ENCODE data around the gene MMP10. TPM values are rescaled to one million over a fixed set of nuclear protein-coding genes. Genes with fewer than 3 reads are reported as not detected.

MMP10 gene
- total and polyA plus RNA-seq, 2 experiments from 2014 or later: 0.10 TPM; not detected in 1

DNA sequence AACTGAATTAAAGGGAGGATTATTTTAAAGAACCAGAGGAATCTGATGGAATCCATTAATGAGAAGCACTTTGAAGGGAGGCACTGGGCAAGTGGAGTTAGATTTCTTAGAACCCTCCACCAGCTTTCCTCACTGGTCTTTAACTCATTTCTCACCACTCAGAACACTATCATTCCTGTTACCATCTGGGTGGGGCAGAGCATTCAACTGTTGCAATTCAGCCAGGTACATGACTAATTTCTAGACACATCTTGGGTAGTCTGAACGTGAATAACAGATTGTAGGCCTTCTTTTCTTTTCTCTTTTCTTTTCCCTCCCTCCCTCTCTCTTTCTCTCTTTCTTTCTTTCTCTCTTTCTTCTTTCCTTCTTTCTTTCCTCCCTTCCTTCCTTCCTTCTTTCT, 33.1 kb upstream of the MMP10 start (continued):
- TF ChIP-seq, protein P1, sequence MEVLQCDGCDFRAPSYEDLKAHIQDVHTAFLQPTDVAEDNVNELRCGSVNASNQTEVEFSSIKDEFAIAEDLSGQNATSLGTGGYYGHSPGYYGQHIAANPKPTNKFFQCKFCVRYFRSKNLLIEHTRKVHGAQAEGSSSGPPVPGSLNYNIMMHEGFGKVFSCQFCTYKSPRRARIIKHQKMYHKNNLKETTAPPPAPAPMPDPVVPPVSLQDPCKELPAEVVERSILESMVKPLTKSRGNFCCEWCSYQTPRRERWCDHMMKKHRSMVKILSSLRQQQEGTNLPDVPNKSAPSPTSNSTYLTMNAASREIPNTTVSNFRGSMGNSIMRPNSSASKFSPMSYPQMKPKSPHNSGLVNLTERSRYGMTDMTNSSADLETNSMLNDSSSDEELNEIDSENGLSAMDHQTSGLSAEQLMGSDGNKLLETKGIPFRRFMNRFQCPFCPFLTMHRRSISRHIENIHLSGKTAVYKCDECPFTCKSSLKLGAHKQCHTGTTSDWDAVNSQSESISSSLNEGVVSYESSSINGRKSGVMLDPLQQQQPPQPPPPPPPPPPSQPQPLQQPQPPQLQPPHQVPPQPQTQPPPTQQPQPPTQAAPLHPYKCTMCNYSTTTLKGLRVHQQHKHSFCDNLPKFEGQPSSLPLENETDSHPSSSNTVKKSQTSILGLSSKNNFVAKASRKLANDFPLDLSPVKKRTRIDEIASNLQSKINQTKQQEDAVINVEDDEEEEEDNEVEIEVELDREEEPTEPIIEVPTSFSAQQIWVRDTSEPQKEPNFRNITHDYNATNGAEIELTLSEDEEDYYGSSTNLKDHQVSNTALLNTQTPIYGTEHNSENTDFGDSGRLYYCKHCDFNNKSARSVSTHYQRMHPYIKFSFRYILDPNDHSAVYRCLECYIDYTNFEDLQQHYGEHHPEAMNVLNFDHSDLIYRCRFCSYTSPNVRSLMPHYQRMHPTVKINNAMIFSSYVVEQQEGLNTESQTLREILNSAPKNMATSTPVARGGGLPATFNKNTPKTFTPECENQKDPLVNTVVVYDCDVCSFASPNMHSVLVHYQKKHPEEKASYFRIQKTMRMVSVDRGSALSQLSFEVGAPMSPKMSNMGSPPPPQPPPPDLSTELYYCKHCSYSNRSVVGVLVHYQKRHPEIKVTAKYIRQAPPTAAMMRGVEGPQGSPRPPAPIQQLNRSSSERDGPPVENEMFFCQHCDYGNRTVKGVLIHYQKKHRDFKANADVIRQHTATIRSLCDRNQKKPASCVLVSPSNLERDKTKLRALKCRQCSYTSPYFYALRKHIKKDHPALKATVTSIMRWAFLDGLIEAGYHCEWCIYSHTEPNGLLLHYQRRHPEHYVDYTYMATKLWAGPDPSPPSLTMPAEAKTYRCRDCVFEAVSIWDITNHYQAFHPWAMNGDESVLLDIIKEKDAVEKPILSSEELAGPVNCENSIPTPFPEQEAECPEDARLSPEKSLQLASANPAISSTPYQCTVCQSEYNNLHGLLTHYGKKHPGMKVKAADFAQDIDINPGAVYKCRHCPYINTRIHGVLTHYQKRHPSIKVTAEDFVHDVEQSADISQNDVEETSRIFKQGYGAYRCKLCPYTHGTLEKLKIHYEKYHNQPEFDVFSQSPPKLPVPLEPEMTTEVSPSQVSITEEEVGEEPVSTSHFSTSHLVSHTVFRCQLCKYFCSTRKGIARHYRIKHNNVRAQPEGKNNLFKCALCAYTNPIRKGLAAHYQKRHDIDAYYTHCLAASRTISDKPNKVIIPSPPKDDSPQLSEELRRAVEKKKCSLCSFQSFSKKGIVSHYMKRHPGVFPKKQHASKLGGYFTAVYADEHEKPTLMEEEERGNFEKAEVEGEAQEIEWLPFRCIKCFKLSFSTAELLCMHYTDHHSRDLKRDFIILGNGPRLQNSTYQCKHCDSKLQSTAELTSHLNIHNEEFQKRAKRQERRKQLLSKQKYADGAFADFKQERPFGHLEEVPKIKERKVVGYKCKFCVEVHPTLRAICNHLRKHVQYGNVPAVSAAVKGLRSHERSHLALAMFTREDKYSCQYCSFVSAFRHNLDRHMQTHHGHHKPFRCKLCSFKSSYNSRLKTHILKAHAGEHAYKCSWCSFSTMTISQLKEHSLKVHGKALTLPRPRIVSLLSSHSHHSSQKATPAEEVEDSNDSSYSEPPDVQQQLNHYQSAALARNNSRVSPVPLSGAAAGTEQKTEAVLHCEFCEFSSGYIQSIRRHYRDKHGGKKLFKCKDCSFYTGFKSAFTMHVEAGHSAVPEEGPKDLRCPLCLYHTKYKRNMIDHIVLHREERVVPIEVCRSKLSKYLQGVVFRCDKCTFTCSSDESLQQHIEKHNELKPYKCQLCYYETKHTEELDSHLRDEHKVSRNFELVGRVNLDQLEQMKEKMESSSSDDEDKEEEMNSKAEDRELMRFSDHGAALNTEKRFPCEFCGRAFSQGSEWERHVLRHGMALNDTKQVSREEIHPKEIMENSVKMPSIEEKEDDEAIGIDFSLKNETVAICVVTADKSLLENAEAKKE (CRISPR knock-in tag; IDR thresholded peaks at IDR 0.05): no peak
- TF ChIP-seq EZH2phosphoT487 (IDR thresholded peaks at IDR 0.05; ENCODE audit: unreplicated experiment) (no peak), POLR2AphosphoS5 (IDR thresholded peaks at IDR 0.05; ENCODE audit: low read depth) (no peak), STAT1 (IDR thresholded peaks at IDR 0.05; ENCODE audit: unreplicated experiment) (no peak), EZH2 (IDR thresholded peaks at IDR 0.05; ENCODE audit: low read depth, unreplicated experiment) (no peak)

DNA sequence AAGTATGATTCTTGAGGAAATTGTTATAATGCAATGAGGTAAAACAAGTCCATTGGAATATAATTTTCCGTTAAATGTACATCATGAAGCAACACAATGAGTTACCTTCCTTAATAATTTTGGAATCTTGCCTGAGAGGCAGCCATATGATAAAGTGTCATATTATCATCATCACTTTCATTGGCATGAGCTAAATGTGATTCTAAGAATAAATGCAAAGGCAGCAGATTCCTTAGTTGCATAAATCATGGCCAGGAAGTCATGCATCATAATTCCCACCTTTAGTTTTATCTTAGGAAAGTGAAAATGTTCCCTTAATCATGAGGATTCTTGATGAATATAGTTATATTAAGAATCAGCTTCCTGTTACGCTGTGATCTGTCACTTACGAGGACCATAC, 31.8 kb upstream of the MMP10 start:
- TF ChIP-seq, protein P1 (CRISPR knock-in tag; IDR thresholded peaks at IDR 0.05): no peak
- TF ChIP-seq CREB1 (CRISPR knock-in tag; IDR thresholded peaks at IDR 0.05; ENCODE audit: low read depth): no peak
- TF ChIP-seq POLR2AphosphoS5 (IDR thresholded peaks at IDR 0.05; ENCODE audit: low read depth): no peak
- TF ChIP-seq JUNB (IDR thresholded peaks at IDR 0.05; ENCODE audit: unreplicated experiment): no peak
- TF ChIP-seq ZNF114 (CRISPR knock-in tag; IDR thresholded peaks at IDR 0.05): no peak
- TF ChIP-seq, protein P2, sequence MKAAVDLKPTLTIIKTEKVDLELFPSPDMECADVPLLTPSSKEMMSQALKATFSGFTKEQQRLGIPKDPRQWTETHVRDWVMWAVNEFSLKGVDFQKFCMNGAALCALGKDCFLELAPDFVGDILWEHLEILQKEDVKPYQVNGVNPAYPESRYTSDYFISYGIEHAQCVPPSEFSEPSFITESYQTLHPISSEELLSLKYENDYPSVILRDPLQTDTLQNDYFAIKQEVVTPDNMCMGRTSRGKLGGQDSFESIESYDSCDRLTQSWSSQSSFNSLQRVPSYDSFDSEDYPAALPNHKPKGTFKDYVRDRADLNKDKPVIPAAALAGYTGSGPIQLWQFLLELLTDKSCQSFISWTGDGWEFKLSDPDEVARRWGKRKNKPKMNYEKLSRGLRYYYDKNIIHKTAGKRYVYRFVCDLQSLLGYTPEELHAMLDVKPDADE (IDR thresholded peaks at IDR 0.05): no peak
- TF ChIP-seq NANOG (IDR thresholded peaks at IDR 0.05; ENCODE audit: borderline replicate concordance): no peak
- Histone ChIP-seq H3K36me3 (ENCODE audit: insufficient read depth) (no peaks in the 10 kb centered on the region), H3K4me1 (ENCODE audit: insufficient read depth) (peaks cover 6% of the 10 kb centered on the region; the same call in 1 of the 2 replicates), H3K79me2 (replicated peaks; ENCODE audit: insufficient read depth) (no peaks in the 10 kb centered on the region), H3K27me3 (ENCODE audit: insufficient read depth) (no peaks in the 10 kb centered on the region), H2AFZ (no peak overlapping the region), H3K9me2 (ENCODE audit: insufficient read depth) (0 out of 2 replicates have a peak, but pooled peaks cover 3% of the 10 kb centered on the region), H4K20me1 (replicated peaks; ENCODE audit: insufficient read depth) (no peaks in the 10 kb centered on the region), H3K4me3 (no peak overlapping the region), H3K27ac (ENCODE audit: low read depth) (no peak overlapping the region), H3F3A (replicated peaks; ENCODE audit: low read depth) (no peaks in the 10 kb centered on the region), H3K4me2 (no peak overlapping the region)
- peaks cover 6% of the 10 kb centered on the region; the same call in 2 of the 3 replicates for H3K4me1 Mint-ChIP-seq
- H3K36me3 Mint-ChIP-seq (ENCODE audit: low read depth): no peaks in the 10 kb centered on the region; the same call in 2 of the 3 replicates
- DNase-seq (ENCODE audit: low spot score) (no peak), ATAC-seq (no peak)
- H3K27ac Mint-ChIP-seq: no peak overlapping the region
- H3K4me3 Mint-ChIP-seq: no peak overlapping the region
- peaks cover 12% of the 10 kb centered on the region for H3K9me3 Mint-ChIP-seq
- H3K27me3 Mint-ChIP-seq (ENCODE audit: insufficient read depth, low read depth, poor library complexity): no peaks in the 10 kb centered on the region

Measured in GM23338 (cell line).